ENCODE data around the gene KLF15.

KLF15 gene

DNA sequence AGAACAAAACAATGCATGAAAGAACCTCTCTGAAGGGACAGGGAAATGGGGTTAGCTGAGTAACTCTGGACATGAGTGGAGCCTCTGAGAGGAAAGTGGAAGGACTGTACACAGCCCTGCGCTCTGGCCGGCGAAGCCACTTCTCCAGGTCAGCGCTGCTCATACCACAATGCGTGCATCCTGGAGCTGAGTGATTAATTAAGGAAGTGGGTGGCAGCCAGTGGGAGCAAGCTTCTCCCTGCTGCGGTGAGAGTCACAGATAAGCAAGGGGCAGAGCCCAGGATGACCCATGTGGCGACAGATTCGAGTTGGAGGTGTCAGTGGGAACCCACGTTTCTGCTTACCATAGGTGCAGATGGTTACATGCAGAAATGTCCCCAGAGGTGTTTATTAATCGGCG lies 48.0 kb downstream of the KLF15 start:
- no peak for DNase-seq (ENCODE audit: extremely low read depth, insufficient read length)
- TF ChIP-seq, protein P1, sequence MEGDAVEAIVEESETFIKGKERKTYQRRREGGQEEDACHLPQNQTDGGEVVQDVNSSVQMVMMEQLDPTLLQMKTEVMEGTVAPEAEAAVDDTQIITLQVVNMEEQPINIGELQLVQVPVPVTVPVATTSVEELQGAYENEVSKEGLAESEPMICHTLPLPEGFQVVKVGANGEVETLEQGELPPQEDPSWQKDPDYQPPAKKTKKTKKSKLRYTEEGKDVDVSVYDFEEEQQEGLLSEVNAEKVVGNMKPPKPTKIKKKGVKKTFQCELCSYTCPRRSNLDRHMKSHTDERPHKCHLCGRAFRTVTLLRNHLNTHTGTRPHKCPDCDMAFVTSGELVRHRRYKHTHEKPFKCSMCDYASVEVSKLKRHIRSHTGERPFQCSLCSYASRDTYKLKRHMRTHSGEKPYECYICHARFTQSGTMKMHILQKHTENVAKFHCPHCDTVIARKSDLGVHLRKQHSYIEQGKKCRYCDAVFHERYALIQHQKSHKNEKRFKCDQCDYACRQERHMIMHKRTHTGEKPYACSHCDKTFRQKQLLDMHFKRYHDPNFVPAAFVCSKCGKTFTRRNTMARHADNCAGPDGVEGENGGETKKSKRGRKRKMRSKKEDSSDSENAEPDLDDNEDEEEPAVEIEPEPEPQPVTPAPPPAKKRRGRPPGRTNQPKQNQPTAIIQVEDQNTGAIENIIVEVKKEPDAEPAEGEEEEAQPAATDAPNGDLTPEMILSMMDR (IDR thresholded peaks at IDR 0.05; ENCODE audit: insufficient read depth, low read length, poor library complexity, severe bottlenecking) = no peak
- H3K4me3 ChIP-seq (replicated peaks; ENCODE audit: low read depth, low read length) = no peak overlapping the region
- no peaks in the 10 kb centered on the region for H3K36me3 ChIP-seq (ENCODE audit: control insufficient read depth, insufficient read depth, low read length)
- no peaks in the 10 kb centered on the region; the same call in 1 of the 2 replicates for H3K27me3 ChIP-seq (replicated peaks; ENCODE audit: control insufficient read depth, insufficient read depth, low read length)

GRCh38 chr3:126308394-126309125 lies 48.6 kb downstream of the KLF15 start:
- TF ChIP-seq, protein P1 (IDR thresholded peaks at IDR 0.05; ENCODE audit: insufficient read depth, low read length, poor library complexity, severe bottlenecking) = no peak

GRCh38 chr3:126307591-126308393 lies 49.4 kb downstream of the KLF15 start:
- no peak for DNase-seq (ENCODE audit: extremely low read depth, insufficient read length)
- H3K27me3 ChIP-seq (replicated peaks; ENCODE audit: control insufficient read depth, insufficient read depth, low read length) = no peaks in the 10 kb centered on the region; the same call in 1 of the 2 replicates
- no peaks in the 10 kb centered on the region for H3K36me3 ChIP-seq (ENCODE audit: control insufficient read depth, insufficient read depth, low read length)
- TF ChIP-seq, protein P1 (IDR thresholded peaks at IDR 0.05; ENCODE audit: insufficient read depth, low read length, poor library complexity, severe bottlenecking) = no peak
- no peak overlapping the region for H3K4me3 ChIP-seq (replicated peaks; ENCODE audit: low read depth, low read length)

More at GRCh38 chr3:126308394-126309125, 48.6 kb downstream of the KLF15 start:
- no peaks in the 10 kb centered on the region for H3K36me3 ChIP-seq (ENCODE audit: control insufficient read depth, insufficient read depth, low read length)
- DNase-seq (ENCODE audit: extremely low read depth, insufficient read length) = no peak
- no peaks in the 10 kb centered on the region; the same call in 1 of the 2 replicates for H3K27me3 ChIP-seq (replicated peaks; ENCODE audit: control insufficient read depth, insufficient read depth, low read length)
- H3K4me3 ChIP-seq (replicated peaks; ENCODE audit: low read depth, low read length) = no peak overlapping the region

- H3K36me3 ChIP-seq (ENCODE audit: control insufficient read depth, insufficient read depth, low read length) = no peaks in the 10 kb centered on the region
- TF ChIP-seq, protein P1 (IDR thresholded peaks at IDR 0.05; ENCODE audit: insufficient read depth, low read length, poor library complexity, severe bottlenecking) = no peak
- DNase-seq (ENCODE audit: extremely low read depth, insufficient read length) = no peak
Observed at GRCh38 chr3:126306888-126307482, 50.2 kb downstream of the KLF15 start.

DNA sequence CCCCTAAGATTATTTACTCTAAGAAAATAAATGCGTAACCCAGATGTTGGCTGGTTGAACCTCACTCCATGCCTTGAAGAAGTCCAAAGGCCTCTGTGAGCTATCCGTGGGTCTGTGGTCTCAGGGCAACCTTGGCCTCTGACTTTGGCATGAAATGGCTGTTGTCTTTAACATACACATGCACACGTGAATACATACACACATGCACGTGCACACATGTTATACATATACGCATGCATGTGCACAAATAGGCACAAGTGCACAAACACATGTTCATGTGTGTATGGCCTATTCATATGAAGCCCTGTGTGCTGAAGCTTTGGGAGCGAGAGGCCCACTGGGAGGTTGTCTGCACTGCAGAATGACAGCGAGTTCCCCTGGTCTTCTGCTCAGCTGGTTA lies 50.8 kb downstream of the KLF15 start:
- Histone ChIP-seq H3K27me3 (replicated peaks; ENCODE audit: control insufficient read depth, insufficient read depth, low read length) (no peaks in the 10 kb centered on the region; the same call in 1 of the 2 replicates), H3K4me3 (replicated peaks; ENCODE audit: low read depth, low read length) (no peak overlapping the region), H3K36me3 (ENCODE audit: control insufficient read depth, insufficient read depth, low read length) (no peaks in the 10 kb centered on the region)
- no peak for DNase-seq (ENCODE audit: extremely low read depth, insufficient read length)
- TF ChIP-seq, protein P1 (IDR thresholded peaks at IDR 0.05; ENCODE audit: insufficient read depth, low read length, poor library complexity, severe bottlenecking) = no peak

More at GRCh38 chr3:126306888-126307482, 50.2 kb downstream of the KLF15 start:
- H3K27me3 ChIP-seq (replicated peaks; ENCODE audit: control insufficient read depth, insufficient read depth, low read length) = no peaks in the 10 kb centered on the region; the same call in 1 of the 2 replicates
- H3K4me3 ChIP-seq (replicated peaks; ENCODE audit: low read depth, low read length) = no peak overlapping the region
